HK-2 (cell line): ENCODE data around the gene NMT1.
"Not testable (repeated sequence)": the region's sequence is repeated elsewhere in the genome, so short reads cannot be mapped to it uniquely, and the experiment has no call there.

ENCODE experiments used
- DNase-seq: peaks from one replicate; pipeline ENCODE4 v3.0.0-alpha.2; 2018; ENCODE audit not compliant: unreplicated experiment

Gene NMT1

GRCh38 chr17:45036691-45037090 lies 24.4 kb upstream of the NMT1 start:
- DNase-seq, result no peak

GRCh38 chr17:45038728-45039634 lies 22.1 kb upstream of the NMT1 start:
- no peak for DNase-seq

GRCh38 chr17:45040459-45040858 lies 20.7 kb upstream of the NMT1 start:
- DNase-seq, result no peak

- no peak for DNase-seq
Measured at GRCh38 chr17:45042346-45043120, 18.6 kb upstream of the NMT1 start.

GRCh38 chr17:45043813-45044540 lies 17.1 kb upstream of the NMT1 start:
- DNase-seq, result no peak

- no peak for DNase-seq
Measured at GRCh38 chr17:45046537-45047125, 14.5 kb upstream of the NMT1 start.

GRCh38 chr17:45048795-45049563 lies 12.1 kb upstream of the NMT1 start:
- no peak for DNase-seq

- DNase-seq, result no peak
Measured at GRCh38 chr17:45050481-45051059, 10.5 kb upstream of the NMT1 start.

- DNase-seq, result peak; percentile 94
Measured at GRCh38 chr17:45051060-45051719, 9.9 kb upstream of the NMT1 start, which contains the start of gene DCAKD. TSS of gene DCAKD (minus strand) at chr17:45051632. CDS start at chr17:45034885, 16,747 bp downstream.

- not testable (repeated sequence) for DNase-seq
Measured at GRCh38 chr17:45051720-45052051, 9.4 kb upstream of the NMT1 start.

GRCh38 chr17:45052052-45052772 lies 8.9 kb upstream of the NMT1 start:
- DNase-seq, result peak; percentile 38

GRCh38 chr17:45060382-45060796 lies 728 bp upstream of the NMT1 start:
- no peak for DNase-seq

GRCh38 chr17:45061606-45062205 lies 589 bp downstream of the NMT1 start:
- DNase-seq, result no peak

- no peak for DNase-seq
Measured at GRCh38 chr17:45063198-45063597, 2.1 kb downstream of the NMT1 start.

- DNase-seq, result no peak
Measured at GRCh38 chr17:45067637-45068036, 6.5 kb downstream of the NMT1 start.

- DNase-seq, result no peak
Measured at GRCh38 chr17:45070001-45070400, 8.9 kb downstream of the NMT1 start.

GRCh38 chr17:45070809-45071208 lies 9.7 kb downstream of the NMT1 start:
- no peak for DNase-seq

- DNase-seq, result no peak
Measured at GRCh38 chr17:45073414-45074070, 12.4 kb downstream of the NMT1 start.
